GM23338 (cell line): ENCODE data around the gene KLHL25.

ENCODE experiments used
- CREB1 ChIP-seq: fragments of 250-450 bp; sonication (Bioruptor Pico); IDR thresholded peaks from 2 replicates; pipeline ENCODE4 v1.5.0; 2020; ENCODE audit warnings: low read depth, mild to moderate bottlenecking, moderate library complexity
- EZH2 ChIP-seq: fragments of 200-600 bp; sonication (generic); IDR thresholded peaks from one replicate; pipeline ENCODE4 v1.8.0; 2017; ENCODE audit warnings: antibody characterized with exemption, mild to moderate bottlenecking, low read depth; ENCODE audit not compliant: unreplicated experiment
- EZH2phosphoT487 ChIP-seq: fragments of 200-600 bp; sonication (generic); IDR thresholded peaks from one replicate; pipeline ENCODE4 v1.8.1; 2018; ENCODE audit warnings: antibody characterized with exemption; ENCODE audit not compliant: unreplicated experiment
- JUNB ChIP-seq: IDR thresholded peaks from one replicate; pipeline ENCODE4 v1.6.1; 2016; ENCODE audit warnings: antibody characterized with exemption; ENCODE audit not compliant: unreplicated experiment
- NANOG ChIP-seq: IDR thresholded peaks from 2 replicates; pipeline ENCODE4 v1.6.1; 2016; ENCODE audit warnings: antibody characterized with exemption, borderline replicate concordance
- POLR2AphosphoS5 ChIP-seq: IDR thresholded peaks from 2 replicates; pipeline ENCODE4 v1.6.1; 2016; ENCODE audit warnings: antibody characterized with exemption, low read depth
- STAT1 ChIP-seq: IDR thresholded peaks from one replicate; pipeline ENCODE4 v1.6.1; 2016; ENCODE audit warnings: antibody characterized with exemption; ENCODE audit not compliant: unreplicated experiment
- ZNF114 ChIP-seq: fragments of 250-450 bp; sonication (Bioruptor Pico); IDR thresholded peaks from 2 replicates; pipeline ENCODE4 v1.5.0; 2020; ENCODE audit warnings: mild to moderate bottlenecking, moderate library complexity
- ZNF331 ChIP-seq: fragments of 250-450 bp; sonication (Bioruptor Pico); IDR thresholded peaks from 2 replicates; pipeline ENCODE4 v1.5.0; 2020; ENCODE audit warnings: low read depth, mild to moderate bottlenecking, moderate library complexity
- TF ChIP-seq, protein P1 (sequence below): IDR thresholded peaks from one replicate; pipeline ENCODE4 v1.6.1; 2018; ENCODE audit warnings: antibody characterized with exemption; ENCODE audit not compliant: unreplicated experiment
- TF ChIP-seq, protein P2 (sequence below), 2 experiments: fragments of 200-600 bp in 1 of 2; sonication (generic) in 1 of 2; conservative IDR thresholded peaks; 2 replicates each; pipeline versions ENCODE4 v1.5.1 to v1.6.1; 2016 to 2017; ENCODE audit warnings: antibody characterized with exemption in 2 of 2, low read depth in 2 of 2, mild to moderate bottlenecking in 2 of 2, moderate library complexity in 1 of 2
- TF ChIP-seq, protein P3 (sequence below): IDR thresholded peaks from 2 replicates; pipeline ENCODE4 v1.6.1; 2016; ENCODE audit warnings: antibody characterized with exemption

DNA sequence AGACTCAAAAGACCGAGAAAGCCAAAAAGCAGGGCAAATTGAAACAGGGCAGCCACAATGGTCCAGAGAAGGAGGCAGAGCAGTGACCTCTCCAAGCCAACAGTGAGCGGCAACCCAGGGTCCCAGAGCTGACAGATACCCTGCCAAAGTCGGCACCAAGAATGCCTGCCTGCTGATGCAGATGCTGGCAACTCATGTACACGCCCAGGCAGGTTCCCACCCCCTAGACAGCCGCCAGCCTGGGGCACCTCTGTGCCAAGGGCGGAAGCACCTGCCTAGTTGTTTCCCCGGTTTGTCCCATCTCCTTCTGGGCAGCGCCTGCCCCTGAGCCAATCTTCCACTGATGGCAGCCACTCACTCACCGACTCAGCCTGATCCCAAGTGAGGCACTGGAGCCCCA lies 22.1 kb downstream of the KLHL25 start:
- TF ChIP-seq, protein P1, sequence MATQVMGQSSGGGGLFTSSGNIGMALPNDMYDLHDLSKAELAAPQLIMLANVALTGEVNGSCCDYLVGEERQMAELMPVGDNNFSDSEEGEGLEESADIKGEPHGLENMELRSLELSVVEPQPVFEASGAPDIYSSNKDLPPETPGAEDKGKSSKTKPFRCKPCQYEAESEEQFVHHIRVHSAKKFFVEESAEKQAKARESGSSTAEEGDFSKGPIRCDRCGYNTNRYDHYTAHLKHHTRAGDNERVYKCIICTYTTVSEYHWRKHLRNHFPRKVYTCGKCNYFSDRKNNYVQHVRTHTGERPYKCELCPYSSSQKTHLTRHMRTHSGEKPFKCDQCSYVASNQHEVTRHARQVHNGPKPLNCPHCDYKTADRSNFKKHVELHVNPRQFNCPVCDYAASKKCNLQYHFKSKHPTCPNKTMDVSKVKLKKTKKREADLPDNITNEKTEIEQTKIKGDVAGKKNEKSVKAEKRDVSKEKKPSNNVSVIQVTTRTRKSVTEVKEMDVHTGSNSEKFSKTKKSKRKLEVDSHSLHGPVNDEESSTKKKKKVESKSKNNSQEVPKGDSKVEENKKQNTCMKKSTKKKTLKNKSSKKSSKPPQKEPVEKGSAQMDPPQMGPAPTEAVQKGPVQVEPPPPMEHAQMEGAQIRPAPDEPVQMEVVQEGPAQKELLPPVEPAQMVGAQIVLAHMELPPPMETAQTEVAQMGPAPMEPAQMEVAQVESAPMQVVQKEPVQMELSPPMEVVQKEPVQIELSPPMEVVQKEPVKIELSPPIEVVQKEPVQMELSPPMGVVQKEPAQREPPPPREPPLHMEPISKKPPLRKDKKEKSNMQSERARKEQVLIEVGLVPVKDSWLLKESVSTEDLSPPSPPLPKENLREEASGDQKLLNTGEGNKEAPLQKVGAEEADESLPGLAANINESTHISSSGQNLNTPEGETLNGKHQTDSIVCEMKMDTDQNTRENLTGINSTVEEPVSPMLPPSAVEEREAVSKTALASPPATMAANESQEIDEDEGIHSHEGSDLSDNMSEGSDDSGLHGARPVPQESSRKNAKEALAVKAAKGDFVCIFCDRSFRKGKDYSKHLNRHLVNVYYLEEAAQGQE, result no peak
- TF ChIP-seq, protein P2, sequence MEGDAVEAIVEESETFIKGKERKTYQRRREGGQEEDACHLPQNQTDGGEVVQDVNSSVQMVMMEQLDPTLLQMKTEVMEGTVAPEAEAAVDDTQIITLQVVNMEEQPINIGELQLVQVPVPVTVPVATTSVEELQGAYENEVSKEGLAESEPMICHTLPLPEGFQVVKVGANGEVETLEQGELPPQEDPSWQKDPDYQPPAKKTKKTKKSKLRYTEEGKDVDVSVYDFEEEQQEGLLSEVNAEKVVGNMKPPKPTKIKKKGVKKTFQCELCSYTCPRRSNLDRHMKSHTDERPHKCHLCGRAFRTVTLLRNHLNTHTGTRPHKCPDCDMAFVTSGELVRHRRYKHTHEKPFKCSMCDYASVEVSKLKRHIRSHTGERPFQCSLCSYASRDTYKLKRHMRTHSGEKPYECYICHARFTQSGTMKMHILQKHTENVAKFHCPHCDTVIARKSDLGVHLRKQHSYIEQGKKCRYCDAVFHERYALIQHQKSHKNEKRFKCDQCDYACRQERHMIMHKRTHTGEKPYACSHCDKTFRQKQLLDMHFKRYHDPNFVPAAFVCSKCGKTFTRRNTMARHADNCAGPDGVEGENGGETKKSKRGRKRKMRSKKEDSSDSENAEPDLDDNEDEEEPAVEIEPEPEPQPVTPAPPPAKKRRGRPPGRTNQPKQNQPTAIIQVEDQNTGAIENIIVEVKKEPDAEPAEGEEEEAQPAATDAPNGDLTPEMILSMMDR (conservative IDR thresholded peaks at IDR 0.05; ENCODE audit: low read depth in 2 of 2), result no peak
- TF ChIP-seq CREB1 (CRISPR knock-in tag) (no peak), EZH2 (no peak), ZNF331 (CRISPR knock-in tag) (no peak), POLR2AphosphoS5 (no peak), EZH2phosphoT487 (no peak), JUNB (no peak), ZNF114 (CRISPR knock-in tag) (no peak), STAT1 (no peak), NANOG (no peak)
- TF ChIP-seq, protein P3, sequence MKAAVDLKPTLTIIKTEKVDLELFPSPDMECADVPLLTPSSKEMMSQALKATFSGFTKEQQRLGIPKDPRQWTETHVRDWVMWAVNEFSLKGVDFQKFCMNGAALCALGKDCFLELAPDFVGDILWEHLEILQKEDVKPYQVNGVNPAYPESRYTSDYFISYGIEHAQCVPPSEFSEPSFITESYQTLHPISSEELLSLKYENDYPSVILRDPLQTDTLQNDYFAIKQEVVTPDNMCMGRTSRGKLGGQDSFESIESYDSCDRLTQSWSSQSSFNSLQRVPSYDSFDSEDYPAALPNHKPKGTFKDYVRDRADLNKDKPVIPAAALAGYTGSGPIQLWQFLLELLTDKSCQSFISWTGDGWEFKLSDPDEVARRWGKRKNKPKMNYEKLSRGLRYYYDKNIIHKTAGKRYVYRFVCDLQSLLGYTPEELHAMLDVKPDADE, result no peak
